Vagina (tissue), 2 donors: ENCODE data around the gene FOLR3.

Experiments used
- CTCF ChIP-seq, 3 experiments: fragments of 450-650 bp in 2 of 3; fragments of 200-600 bp in 1 of 3; sonication (generic) in 1 of 3; IDR thresholded peaks; one replicate each; pipeline ENCODE4 v1.5.1; 2017 to 2019; ENCODE audit warnings: antibody characterized with exemption in 3 of 3, mild to moderate bottlenecking in 2 of 3, moderate library complexity in 2 of 3
- POLR2AphosphoS5 ChIP-seq, 2 donors: sonication (generic); formaldehyde crosslinking; IDR thresholded peaks; one replicate each; pipeline ENCODE4 v1.9.0; 2017; ENCODE audit warnings: antibody characterized with exemption in 2 of 2, mild to moderate bottlenecking in 2 of 2, low read depth in 1 of 2; ENCODE audit not compliant: insufficient read depth in 1 of 2

- peak; percentile 88 to 93 for TF ChIP-seq POLR2AphosphoS5 (IDR thresholded peaks at IDR 0.05; ENCODE audit: insufficient read depth in 1 of 2, low read depth in 1 of 2)
- peak in 1 of 3 experiments; percentile 4 for TF ChIP-seq CTCF (IDR thresholded peaks at IDR 0.05)
These were observed 23.2 kb upstream of the FOLR3 start, which contains the start of gene ANAPC15 for GRCh38 chr11:72112143-72112977.
